Urothelium cell line (cell line): ENCODE measurements around the gene ZFPM1.

ENCODE experiments used
- DNase-seq: peaks from one replicate; pipeline ENCODE4 v3.0.0; 2011; ENCODE audit warnings: low spot score, mixed read lengths
- FAIRE-seq: peaks from 2 replicates; lab custom pipeline; 2011; peaks lifted over from hg19 to GRCh38; lab: Jason Lieb, UNC

The ZFPM1 gene

GRCh38 chr16:88494335-88495154 is 41.5 kb downstream of the ZFPM1 start:
- DNase-seq (no peak), FAIRE-seq (no peak)

- FAIRE-seq (no peak), DNase-seq (no peak)
These were observed 42.2 kb downstream of the ZFPM1 start for GRCh38 chr16:88495268-88495772.

- FAIRE-seq: no peak
These were observed 44.7 kb downstream of the ZFPM1 start for GRCh38 chr16:88497561-88498462.

GRCh38 chr16:88498576-88499208 is 45.6 kb downstream of the ZFPM1 start:
- FAIRE-seq (no peak), DNase-seq (no peak)

More at GRCh38 chr16:88497561-88498462, 44.7 kb downstream of the ZFPM1 start:
- no peak for DNase-seq

- FAIRE-seq: no peak
- no peak for DNase-seq
These were observed 46.2 kb downstream of the ZFPM1 start for GRCh38 chr16:88499292-88499691.

- DNase-seq: no peak
- FAIRE-seq: no peak
These were observed 46.8 kb downstream of the ZFPM1 start for GRCh38 chr16:88499836-88500251.

- FAIRE-seq: no peak
- DNase-seq: no peak
These were observed 47.2 kb downstream of the ZFPM1 start for GRCh38 chr16:88500255-88500661.

- DNase-seq (no peak), FAIRE-seq (no peak)
These were observed 49.3 kb downstream of the ZFPM1 start for GRCh38 chr16:88502371-88502770.

- no peak for FAIRE-seq
- no peak for DNase-seq
These were observed 49.7 kb downstream of the ZFPM1 start for GRCh38 chr16:88502776-88503280.

GRCh38 chr16:88503374-88503770 is 50.3 kb downstream of the ZFPM1 start:
- FAIRE-seq (no peak), DNase-seq (no peak)

GRCh38 chr16:88503771-88504488 is 50.9 kb downstream of the ZFPM1 start:
- FAIRE-seq: no peak
- no peak for DNase-seq

GRCh38 chr16:88504489-88505404 is 51.7 kb downstream of the ZFPM1 start:
- FAIRE-seq: no peak

GRCh38 chr16:88505405-88506082 is 52.5 kb downstream of the ZFPM1 start:
- DNase-seq: peak; percentile 72
- FAIRE-seq: peak; percentile 35

More at GRCh38 chr16:88504489-88505404, 51.7 kb downstream of the ZFPM1 start:
- no peak for DNase-seq

- no peak for DNase-seq
- FAIRE-seq: no peak
These were observed 53.6 kb downstream of the ZFPM1 start for GRCh38 chr16:88506723-88507122.

GRCh38 chr16:88507231-88507743 is 54.2 kb downstream of the ZFPM1 start:
- no peak for FAIRE-seq
- DNase-seq: no peak

GRCh38 chr16:88508376-88508867 is 55.3 kb downstream of the ZFPM1 start:
- DNase-seq: no peak
- no peak for FAIRE-seq

- FAIRE-seq (no peak), DNase-seq (no peak)
These were observed 56.0 kb downstream of the ZFPM1 start for GRCh38 chr16:88508868-88509748.
